Activated naive CD4-positive, alpha-beta T cell treated with anti-CD3 and anti-CD28 coated beads for 36 hours (primary cell): Measurements from ENCODE around the gene GSTM3. TPM values are rescaled to one million over a fixed set of nuclear protein-coding genes. Genes with fewer than 3 reads are reported as not detected.
"Not testable (repeated sequence)": the region's sequence is repeated elsewhere in the genome, so short reads cannot be mapped to it uniquely, and the experiment has no call there.

Source experiments
- CTCF ChIA-PET: fragments of 350-600 bp; sonication (Branson Sonifier 250); formaldehyde crosslinking; loops from one replicate; lab custom pipeline; 2021; ENCODE audit warnings: antibody characterized with exemption; lab: Charles Lee
- DNase-seq: peaks from one replicate; pipeline ENCODE4 v3.0.0-alpha.2; 2020
- H3K27ac Mint-ChIP-seq: one replicate; pipeline ENCODE4 v1.8.0; 2021; ENCODE audit warnings: mild to moderate bottlenecking, mixed read lengths
- H3K27me3 Mint-ChIP-seq: one replicate; pipeline ENCODE4 v1.8.0; 2021; ENCODE audit warnings: low read depth, mixed read lengths
- H3K36me3 Mint-ChIP-seq: one replicate; pipeline ENCODE4 v1.8.0; 2021; ENCODE audit warnings: low read depth, mixed read lengths
- H3K4me1 Mint-ChIP-seq: one replicate; pipeline ENCODE4 v1.8.0; 2021; ENCODE audit warnings: low read depth, mixed read lengths
- H3K4me3 Mint-ChIP-seq: one replicate; pipeline ENCODE4 v1.8.0; 2021; ENCODE audit warnings: mild to moderate bottlenecking, moderate library complexity, mixed read lengths
- H3K9me3 Mint-ChIP-seq: one replicate; pipeline ENCODE4 v1.8.0; 2021; ENCODE audit warnings: mixed read lengths
- intact Hi-C: fragments of 100-400 bp; cut with micrococcal nuclease; formaldehyde crosslinking; loops from one replicate; pipeline ENCODE4 v1.15.1; 2023
- total RNA-seq, 2 experiments: library from RNA; stranded (reverse); gene quantifications; one replicate each; pipeline ENCODE4 v1.2.3, GENCODE V29; 2021

Gene GSTM3
- total RNA-seq, 2 experiments from 2014 or later = 4.7 to 4.8 TPM

- Mint-ChIP-seq H3K4me1 (no peaks in the 10 kb centered on the region), H3K27ac (no peak overlapping the region), H3K36me3 (no peaks in the 10 kb centered on the region), H3K27me3 (no peaks in the 10 kb centered on the region), H3K9me3 (no peaks in the 10 kb centered on the region), H3K4me3 (no peak overlapping the region)
- DNase-seq = no peak
- CTCF ChIA-PET = interaction anchor here (1.0 kb wide), 1 partner anchor 110 kb away, joined by 3 read pairs; no protein-coding TSS in a partner anchor
- intact Hi-C loops = no loop called here
These were observed 16.1 kb upstream of the GSTM3 start for GRCh38 chr1:109756848-109757521.

- H3K9me3 Mint-ChIP-seq, H3K36me3 Mint-ChIP-seq, CTCF ChIA-PET, H3K4me3 Mint-ChIP-seq, DNase-seq, H3K27ac Mint-ChIP-seq, intact Hi-C loops, H3K4me1 Mint-ChIP-seq, H3K27me3 Mint-ChIP-seq: not testable (repeated sequence)
These were observed 15.5 kb upstream of the GSTM3 start for GRCh38 chr1:109756325-109756724.

- no peak overlapping the region for H3K27ac Mint-ChIP-seq
- CTCF ChIA-PET = interaction anchor here (0.9 kb wide), 1 partner anchor 208 kb away, joined by 3 read pairs; no protein-coding TSS in a partner anchor
- intact Hi-C loops = no loop called here
- H3K36me3 Mint-ChIP-seq = no peaks in the 10 kb centered on the region
- DNase-seq = no peak
- no peak overlapping the region for H3K4me3 Mint-ChIP-seq
- no peaks in the 10 kb centered on the region for H3K4me1 Mint-ChIP-seq
- H3K9me3 Mint-ChIP-seq = no peaks in the 10 kb centered on the region
- H3K27me3 Mint-ChIP-seq = no peaks in the 10 kb centered on the region
These were observed 13.9 kb upstream of the GSTM3 start for GRCh38 chr1:109754738-109755137.

GRCh38 chr1:109751531-109752260 lies 10.9 kb upstream of the GSTM3 start:
- no peak overlapping the region for H3K27ac Mint-ChIP-seq
- no peaks in the 10 kb centered on the region for H3K9me3 Mint-ChIP-seq
- H3K4me3 Mint-ChIP-seq = no peak overlapping the region
- intact Hi-C loops = no loop called here
- H3K27me3 Mint-ChIP-seq = no peaks in the 10 kb centered on the region
- CTCF ChIA-PET = interaction anchor here (1.4 kb wide), 1 partner anchor 233 kb away, joined by 3 read pairs; the partner anchor contains the start of gene AHCYL1
- H3K4me1 Mint-ChIP-seq = no peaks in the 10 kb centered on the region
- DNase-seq = no peak
- H3K36me3 Mint-ChIP-seq = no peaks in the 10 kb centered on the region

GRCh38 chr1:109750920-109751319 lies 10.1 kb upstream of the GSTM3 start:
- DNase-seq = no peak
- no peaks in the 10 kb centered on the region for H3K9me3 Mint-ChIP-seq
- no peak overlapping the region for H3K27ac Mint-ChIP-seq
- CTCF ChIA-PET = interaction anchor here (0.7 kb wide), 1 partner anchor 26 kb away, joined by 3 read pairs; no protein-coding TSS in a partner anchor
- no peaks in the 10 kb centered on the region for H3K4me1 Mint-ChIP-seq
- intact Hi-C loops = no loop called here
- no peak overlapping the region for H3K4me3 Mint-ChIP-seq
- no peaks in the 10 kb centered on the region for H3K27me3 Mint-ChIP-seq
- no peaks in the 10 kb centered on the region for H3K36me3 Mint-ChIP-seq

GRCh38 chr1:109750241-109750882 lies 9.5 kb upstream of the GSTM3 start:
- H3K9me3 Mint-ChIP-seq = no peaks in the 10 kb centered on the region
- DNase-seq = no peak
- intact Hi-C loops = no loop called here

GRCh38 chr1:109749221-109749620 lies 8.4 kb upstream of the GSTM3 start:
- Mint-ChIP-seq H3K27ac (no peak overlapping the region), H3K4me1 (no peaks in the 10 kb centered on the region), H3K4me3 (no peak overlapping the region), H3K9me3 (no peaks in the 10 kb centered on the region), H3K36me3 (no peaks in the 10 kb centered on the region), H3K27me3 (peaks cover 2% of the 10 kb centered on the region)
- DNase-seq = no peak
- intact Hi-C loops = no loop called here
- CTCF ChIA-PET = interaction anchor here (0.7 to 0.8 kb wide), 2 partner anchors 110 to 348 kb away, joined by 3 read pairs; no protein-coding TSS in a partner anchor

More at GRCh38 chr1:109750241-109750882, 9.5 kb upstream of the GSTM3 start:
- CTCF ChIA-PET = interaction anchor here (0.7 kb wide), 1 partner anchor 27 kb away, joined by 3 read pairs; no protein-coding TSS in a partner anchor
- H3K36me3 Mint-ChIP-seq = no peaks in the 10 kb centered on the region
- H3K4me1 Mint-ChIP-seq = no peaks in the 10 kb centered on the region
- H3K27me3 Mint-ChIP-seq = no peaks in the 10 kb centered on the region
- H3K4me3 Mint-ChIP-seq = no peak overlapping the region
- no peak overlapping the region for H3K27ac Mint-ChIP-seq

- H3K9me3 Mint-ChIP-seq, DNase-seq, H3K27ac Mint-ChIP-seq, H3K36me3 Mint-ChIP-seq, H3K4me3 Mint-ChIP-seq, intact Hi-C loops, H3K27me3 Mint-ChIP-seq, H3K4me1 Mint-ChIP-seq: not testable (repeated sequence)
- CTCF ChIA-PET = interaction anchor here (0.7 to 1.4 kb wide), 2 partner anchors 108 to 747 kb away, joined by 3 read pairs; no protein-coding TSS in a partner anchor
These were observed 7.5 kb upstream of the GSTM3 start for GRCh38 chr1:109748311-109748710.

- Mint-ChIP-seq H3K9me3 (no peaks in the 10 kb centered on the region), H3K27ac (no peak overlapping the region), H3K36me3 (no peaks in the 10 kb centered on the region), H3K4me1 (peaks cover 8% of the 10 kb centered on the region), H3K4me3 (peak overlapping the region; percentile 63), H3K27me3 (peaks cover 12% of the 10 kb centered on the region)
- intact Hi-C loops = loop anchor here (1.0 to 2.0 kb wide), 2 partner anchors 33 to 192 kb away; partner anchors contain the start of gene GNAI3
- DNase-seq = peak; percentile 75
- CTCF ChIA-PET = interaction anchor here (1.3 kb wide), 1 partner anchor 110 kb away, joined by 3 read pairs; no protein-coding TSS in a partner anchor
These were observed 862 bp downstream of the GSTM3 start for GRCh38 chr1:109739738-109740614.

- intact Hi-C loops = no loop called here
- CTCF ChIA-PET = interaction anchor here (0.7 to 1.2 kb wide), 2 partner anchors 43 to 93 kb away, joined by 3 to 5 read pairs; no protein-coding TSS in a partner anchor
- no peaks in the 10 kb centered on the region for H3K27me3 Mint-ChIP-seq
These were observed 7.5 kb downstream of the GSTM3 start for GRCh38 chr1:109733236-109733870.

GRCh38 chr1:109732390-109732881 lies 8.4 kb downstream of the GSTM3 start:
- Mint-ChIP-seq H3K27ac (no peak overlapping the region), H3K9me3 (no peaks in the 10 kb centered on the region), H3K36me3 (no peaks in the 10 kb centered on the region), H3K27me3 (no peaks in the 10 kb centered on the region), H3K4me3 (no peak overlapping the region), H3K4me1 (no peaks in the 10 kb centered on the region)
- CTCF ChIA-PET = no interaction called here
- no peak for DNase-seq
- intact Hi-C loops = no loop called here

More at GRCh38 chr1:109733236-109733870, 7.5 kb downstream of the GSTM3 start:
- Mint-ChIP-seq H3K27ac (no peak overlapping the region), H3K9me3 (no peaks in the 10 kb centered on the region), H3K36me3 (no peaks in the 10 kb centered on the region), H3K4me1 (no peaks in the 10 kb centered on the region), H3K4me3 (no peak overlapping the region)
- DNase-seq = no peak
